Nucleus accumbens (tissue), 56 donors: ENCODE data around the gene CXorf58.
A peak's percentile ranks its signal among the peaks of the same experiment; 100 is the strongest.

Source experiments
- DNase-seq, 56 donors: peaks; one replicate each; lab custom pipeline; 2025; lab: John Stamatoyannopoulos, UW

The CXorf58 gene

DNA sequence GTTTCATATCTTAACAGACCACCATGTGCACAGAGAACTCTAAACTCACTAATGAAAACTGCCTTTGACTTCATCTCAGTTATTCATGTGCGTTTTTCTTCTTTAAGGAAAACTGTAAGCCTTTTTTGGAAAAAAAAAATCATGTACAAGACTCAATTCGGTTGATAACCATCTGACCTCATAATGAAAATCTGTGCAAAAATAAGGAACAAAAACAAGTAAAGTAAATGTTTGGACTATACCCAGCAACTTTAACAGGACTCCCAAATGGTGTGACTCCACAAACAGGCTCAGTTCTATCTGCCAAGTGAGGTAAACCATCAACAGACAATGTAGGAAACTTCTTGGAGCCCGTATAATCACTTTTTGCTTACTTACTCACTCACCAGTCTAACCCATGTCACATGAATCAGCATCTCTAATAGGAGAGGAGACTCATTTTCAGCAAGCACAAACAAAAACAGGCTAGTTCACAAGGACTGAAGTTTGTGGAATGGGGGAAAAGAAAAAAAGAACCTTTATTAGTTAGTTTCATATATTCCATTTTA lies 9.3 kb upstream of the CXorf58 start:
- no peak for DNase-seq

DNA sequence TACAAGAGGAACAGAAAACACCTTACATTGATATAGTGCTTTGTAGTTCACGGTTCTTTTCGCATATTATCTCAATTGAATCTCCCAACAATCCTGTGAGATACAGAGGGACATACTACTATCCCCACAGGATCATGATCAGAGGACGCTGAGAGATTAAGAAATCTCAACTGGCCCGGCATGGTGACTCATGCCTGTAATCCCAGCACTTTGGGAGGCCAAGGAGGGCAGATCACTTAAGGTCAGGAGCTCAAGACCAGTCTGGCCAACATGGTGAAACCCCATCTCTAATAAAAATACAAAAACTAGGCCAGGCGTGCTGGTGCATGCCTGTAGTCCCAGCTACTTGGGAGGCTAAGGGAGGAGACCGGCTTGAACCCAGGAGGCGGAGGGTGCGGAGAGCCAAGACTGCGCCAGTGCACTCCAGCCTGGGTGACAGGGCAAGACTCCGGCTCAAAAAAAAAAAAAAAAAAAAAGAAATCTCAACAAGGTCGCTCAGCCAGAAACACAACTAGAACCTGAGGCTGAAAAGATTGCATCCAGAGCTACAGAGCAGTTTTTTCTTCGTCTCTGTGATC lies 7.5 kb upstream of the CXorf58 start:
- DNase-seq = no peak

GRCh38 chrX:23901060-23901459 lies 6.7 kb upstream of the CXorf58 start:
- DNase-seq = no peak

- DNase-seq = peak in 38 of 56 donors; percentile 0 to 64 (median 16)
These were observed 6.0 kb upstream of the CXorf58 start for GRCh38 chrX:23901805-23902204.

- DNase-seq = peak in 1 of 56 donors; percentile 3
These were observed 5.4 kb upstream of the CXorf58 start for GRCh38 chrX:23902419-23902818.

DNA sequence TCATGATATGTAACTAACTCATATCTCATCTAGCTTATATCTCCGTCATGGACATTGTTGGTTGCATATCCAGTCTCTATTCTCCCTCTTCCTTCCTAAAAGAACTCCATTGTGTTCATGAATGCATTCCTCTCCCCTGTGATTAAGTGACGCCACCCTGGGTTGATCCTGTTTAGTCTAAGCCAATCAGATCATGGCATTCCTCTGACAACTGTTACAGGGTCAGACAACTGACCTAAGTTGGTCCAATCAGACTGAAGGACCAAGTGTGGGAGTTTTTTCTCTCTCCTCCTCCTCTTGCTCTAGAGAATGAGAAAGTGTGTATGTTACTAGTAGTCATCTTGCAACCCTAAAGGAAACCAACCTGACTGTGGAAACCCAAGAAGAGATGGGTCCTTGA lies 3.7 kb upstream of the CXorf58 start:
- DNase-seq = no peak

- peak in 2 of 56 donors; percentile 29 to 30 for DNase-seq
These were observed 702 bp upstream of the CXorf58 start for GRCh38 chrX:23907111-23907497.

GRCh38 chrX:23908219-23909004 lies 606 bp downstream of the CXorf58 start:
- DNase-seq = peak in 1 of 56 donors; percentile 1

DNA sequence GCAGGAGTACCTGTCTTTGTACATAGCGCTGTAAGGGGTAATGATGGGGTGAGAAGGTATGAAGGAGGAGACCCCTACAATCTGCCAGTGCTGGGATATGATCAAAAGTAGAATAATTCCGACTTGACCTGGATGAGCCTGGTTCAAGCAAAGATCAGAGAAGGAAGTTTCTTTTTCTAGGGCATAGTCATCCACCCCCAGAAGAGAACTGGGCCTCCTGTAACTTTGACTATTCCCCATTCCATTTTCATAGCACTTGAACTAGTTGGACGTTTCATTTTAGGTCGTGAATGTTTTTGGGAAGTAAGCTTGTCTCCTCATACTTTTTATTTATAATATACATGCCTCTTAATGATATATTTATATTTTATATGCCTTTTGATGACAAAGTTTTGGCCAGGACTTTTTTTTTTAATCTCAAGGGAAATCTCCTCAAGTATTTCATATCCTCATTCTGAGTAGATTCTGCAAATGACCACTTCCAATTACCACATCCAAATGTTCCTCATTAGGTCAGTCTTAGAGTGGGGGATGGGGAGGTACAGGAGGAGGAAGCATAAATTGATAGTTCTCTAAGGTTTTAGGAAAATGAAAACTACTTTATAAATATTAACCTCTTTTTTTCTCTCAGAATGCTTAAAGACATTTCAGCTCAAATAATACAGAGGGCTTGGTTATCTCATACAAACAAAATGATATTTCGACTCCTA lies 3.5 kb downstream of the CXorf58 start:
- DNase-seq = no peak

- DNase-seq = no peak
These were observed 11.3 kb downstream of the CXorf58 start for GRCh38 chrX:23919148-23919547.

DNA sequence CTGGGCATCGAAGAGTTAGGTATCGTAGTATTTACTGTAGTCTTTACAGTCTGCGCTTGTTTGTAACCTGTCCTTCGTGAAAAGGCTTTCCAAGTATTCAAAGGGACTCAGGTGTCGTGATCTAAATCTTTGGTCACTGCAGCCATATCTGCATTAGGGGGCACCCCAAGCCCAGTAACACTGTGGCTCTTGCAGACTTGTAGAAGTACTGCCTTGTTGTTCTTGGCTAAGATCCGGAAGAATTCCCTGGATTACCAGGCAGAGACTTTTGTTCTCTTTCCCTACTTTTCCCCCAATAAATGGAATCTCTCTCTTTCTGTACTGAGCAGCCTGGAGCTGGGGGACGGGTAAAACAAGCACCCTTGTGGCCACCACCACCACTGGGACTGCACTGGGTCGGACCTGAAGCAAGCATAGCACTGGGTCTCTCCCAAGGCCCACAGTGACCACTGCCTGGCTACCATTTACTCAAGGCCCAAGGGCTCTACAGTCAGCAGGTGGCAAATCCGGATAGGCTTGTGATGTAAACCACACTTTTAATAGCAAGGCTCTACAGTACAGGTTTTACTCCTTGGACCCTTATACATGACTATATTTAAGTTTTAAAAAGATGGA lies 12.0 kb downstream of the CXorf58 start:
- DNase-seq = no peak

DNA sequence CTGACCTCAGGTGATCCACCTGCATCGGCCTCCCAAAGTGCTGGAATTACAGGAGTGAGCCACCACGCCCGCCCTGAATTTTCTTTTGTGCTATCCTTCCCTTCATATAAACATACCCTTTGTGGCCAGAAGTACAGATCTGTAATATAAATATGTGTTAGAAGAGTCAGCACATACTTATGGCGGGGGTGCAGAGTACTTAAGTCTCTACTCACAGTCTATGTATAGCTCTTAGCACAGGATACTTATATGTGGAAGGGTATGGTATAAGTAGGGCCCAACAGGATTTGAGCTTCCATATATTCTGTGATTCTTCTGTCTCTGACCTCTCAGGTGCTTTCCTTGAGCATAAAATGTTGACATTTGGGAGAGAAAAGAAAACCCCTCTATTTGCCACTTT lies 18.2 kb downstream of the CXorf58 start:
- no peak for DNase-seq

DNA sequence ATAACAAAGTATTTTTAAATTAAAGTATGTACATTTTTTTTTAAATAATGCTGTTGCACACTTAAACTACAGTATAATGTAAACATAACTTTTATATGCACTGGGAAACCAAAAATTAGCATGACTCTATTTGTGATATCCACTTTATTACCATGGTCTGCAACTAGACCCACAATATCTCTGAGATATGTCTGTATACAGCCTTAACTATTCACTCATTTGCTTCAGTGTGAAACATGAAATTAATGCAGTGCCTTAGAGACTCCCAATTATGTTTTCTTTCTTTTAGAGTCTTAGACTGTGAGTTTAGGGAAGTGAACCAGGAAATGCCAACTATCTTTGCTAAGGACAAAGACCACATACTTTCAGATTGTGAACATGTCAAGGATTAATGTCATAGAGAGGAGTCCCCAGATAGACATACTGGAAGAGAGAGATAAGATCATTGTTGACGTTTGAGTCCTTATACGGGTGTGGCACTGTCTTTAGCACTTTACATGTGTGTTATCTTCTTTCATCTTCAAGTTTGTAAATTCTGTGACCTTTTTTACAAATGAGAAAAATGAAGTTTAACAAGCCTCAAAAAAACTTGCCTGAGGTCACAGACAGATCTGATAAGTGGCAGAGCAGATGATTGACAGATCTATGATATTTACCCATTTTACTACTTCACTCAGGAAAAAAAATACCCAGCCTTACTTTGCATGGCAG lies 23.2 kb downstream of the CXorf58 start:
- DNase-seq = no peak

GRCh38 chrX:23932046-23932445 lies 24.2 kb downstream of the CXorf58 start:
- DNase-seq = no peak

DNA sequence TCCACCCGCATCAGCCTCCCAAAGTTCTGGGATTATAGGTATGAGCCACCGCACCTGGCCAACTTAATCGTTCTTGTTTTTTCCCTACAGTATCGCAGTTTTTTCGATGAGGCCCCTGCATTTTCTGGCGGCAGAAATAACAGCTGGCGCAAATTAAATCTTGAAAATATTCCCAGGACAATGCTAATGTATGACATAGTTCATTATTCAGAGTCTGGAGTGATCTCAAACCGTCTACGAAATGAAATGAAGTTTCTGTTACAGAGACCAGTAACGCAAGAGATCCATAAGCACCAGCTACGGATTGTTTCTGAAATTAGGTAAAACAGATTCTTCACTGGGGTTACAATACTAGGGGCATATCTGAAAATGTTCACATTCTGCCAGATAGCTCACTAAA lies 27.3 kb downstream of the CXorf58 start:
- DNase-seq = no peak

GRCh38 chrX:23936180-23936579 lies 28.4 kb downstream of the CXorf58 start:
- DNase-seq = no peak

DNA sequence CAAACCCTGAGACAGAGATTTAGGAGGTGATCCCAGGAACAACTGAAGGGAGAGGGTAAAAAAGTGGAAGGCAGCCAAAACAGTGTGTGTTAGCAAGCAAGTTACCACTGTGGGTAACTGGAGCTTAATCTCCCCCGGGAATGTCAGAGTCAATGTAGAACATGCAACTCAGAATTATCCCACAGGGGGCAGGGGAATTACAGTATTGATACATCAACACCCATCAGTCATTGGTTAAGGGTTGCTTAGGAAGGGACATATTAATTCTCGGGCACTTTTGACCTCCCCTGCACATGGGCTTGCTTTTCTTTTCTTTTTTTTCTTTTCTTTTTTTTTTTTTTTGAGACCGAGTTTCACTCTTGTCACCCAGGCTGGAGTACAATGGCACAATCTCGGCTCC lies 29.3 kb downstream of the CXorf58 start:
- DNase-seq = no peak

DNA sequence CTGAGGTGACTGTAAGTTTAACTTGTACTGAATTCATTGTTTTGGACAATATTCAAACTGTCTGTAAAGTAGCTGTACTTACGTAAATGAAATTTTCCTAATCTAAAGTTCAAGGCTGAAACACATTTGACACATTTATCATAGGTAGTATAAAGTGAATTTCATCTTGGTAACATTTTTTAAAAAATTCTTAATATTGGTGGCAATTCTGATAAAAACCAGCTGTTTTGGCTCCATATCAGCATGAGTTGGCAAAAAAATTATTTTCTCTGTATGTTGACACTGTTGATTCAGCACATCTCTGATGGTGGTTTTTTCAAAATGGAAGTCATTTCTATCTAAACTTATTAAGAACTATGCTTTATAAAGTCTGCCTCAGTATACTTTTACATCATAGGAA lies 30.9 kb downstream of the CXorf58 start:
- no peak for DNase-seq

DNA sequence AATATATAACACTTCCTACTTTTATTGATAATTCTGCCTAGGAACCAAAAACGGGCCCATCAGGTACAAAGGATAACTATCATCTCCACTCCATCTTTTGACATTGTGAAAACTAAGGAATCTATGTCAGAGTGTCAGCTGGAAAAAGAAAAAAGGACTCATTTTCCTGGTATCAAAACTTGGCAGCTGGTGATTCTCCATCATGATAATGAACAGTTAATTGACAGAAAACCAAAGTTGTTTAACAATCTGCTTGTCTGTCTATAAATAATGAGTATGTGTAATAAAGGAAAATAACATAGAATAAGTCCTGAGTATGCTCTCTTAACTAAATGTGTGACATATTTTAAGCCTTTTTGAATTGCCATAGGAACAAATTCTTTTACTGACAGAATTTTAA lies 31.4 kb downstream of the CXorf58 start:
- no peak for DNase-seq

- no peak for DNase-seq
These were observed 36.4 kb downstream of the CXorf58 start for GRCh38 chrX:23944234-23944633.
